Activated CD8-positive, alpha-beta memory T cell treated with anti-CD3 and anti-CD28 coated beads, Interleukin-2, amount 50 U/mL, for 48 hours (primary cell): ENCODE results near the gene C6orf15.

Experiments used
- DNase-seq: peaks from one replicate; pipeline ENCODE4 v3.0.0-alpha.2; 2020

The C6orf15 gene

DNA sequence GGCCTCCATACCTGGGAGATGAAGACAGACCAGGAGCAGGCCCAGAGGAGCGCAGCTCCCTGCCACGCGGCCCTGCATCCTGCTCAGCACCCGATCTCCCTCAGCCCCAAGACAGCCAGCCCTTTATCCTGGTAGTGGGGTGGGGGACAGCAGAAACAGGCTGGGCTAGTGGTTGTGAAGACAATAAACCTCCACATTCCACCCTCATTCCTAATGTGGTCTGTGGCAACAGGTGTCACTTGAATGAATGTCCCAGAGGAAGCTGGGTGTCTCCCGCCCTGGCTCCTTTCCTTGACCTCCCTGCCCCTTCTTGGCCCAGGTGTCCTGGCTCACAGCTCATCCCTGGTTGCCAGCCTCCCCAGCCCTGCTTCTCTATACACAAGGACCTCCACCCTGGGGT, at the start of gene C6orf15:
C6orf15 (minus strand) TSS at position 98 of the 400 bp plus-strand sequence; CDS start at position 78, 20 bp downstream.
- no peak for DNase-seq

DNA sequence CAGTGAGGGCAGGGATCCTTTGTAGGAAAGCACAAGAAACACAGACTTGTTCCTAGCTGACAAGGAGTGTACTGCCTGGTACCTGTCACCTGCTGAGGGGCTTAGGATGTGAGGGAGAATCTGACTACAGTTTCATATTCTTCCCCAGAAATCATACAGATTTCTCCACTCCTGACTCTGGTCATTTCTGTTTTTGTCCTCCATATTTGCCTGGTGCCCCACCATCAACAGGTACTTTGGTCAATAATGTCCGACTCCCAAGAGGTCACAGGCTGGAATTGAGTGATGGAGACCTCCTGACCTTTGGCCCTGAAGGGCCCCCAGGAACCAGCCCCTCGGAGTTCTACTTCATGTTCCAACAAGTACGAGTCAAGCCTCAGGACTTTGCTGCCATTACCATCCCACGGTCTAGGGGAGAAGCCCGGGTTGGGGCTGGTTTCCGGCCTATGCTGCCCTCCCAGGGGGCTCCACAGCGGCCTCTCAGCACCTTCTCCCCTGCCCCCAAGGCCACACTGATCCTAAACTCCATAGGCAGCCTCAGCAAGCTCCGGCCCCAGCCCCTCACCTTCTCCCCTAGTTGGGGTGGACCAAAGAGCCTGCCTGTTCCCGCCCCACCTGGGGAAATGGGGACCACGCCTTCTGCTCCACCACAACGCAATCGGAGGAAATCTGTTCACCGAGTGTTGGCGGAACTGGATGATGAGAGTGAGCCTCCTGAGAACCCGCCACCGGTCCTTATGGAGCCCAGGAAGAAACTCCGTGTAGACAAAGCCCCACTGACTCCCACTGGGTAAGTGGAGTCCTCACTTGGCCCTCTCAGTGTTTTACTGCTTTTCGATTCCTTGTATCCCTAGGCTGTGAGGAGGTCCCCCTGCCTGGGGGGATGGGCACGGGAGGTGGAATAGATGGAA, 49.1 kb upstream of the C6orf15 start:
- DNase-seq = no peak

DNA sequence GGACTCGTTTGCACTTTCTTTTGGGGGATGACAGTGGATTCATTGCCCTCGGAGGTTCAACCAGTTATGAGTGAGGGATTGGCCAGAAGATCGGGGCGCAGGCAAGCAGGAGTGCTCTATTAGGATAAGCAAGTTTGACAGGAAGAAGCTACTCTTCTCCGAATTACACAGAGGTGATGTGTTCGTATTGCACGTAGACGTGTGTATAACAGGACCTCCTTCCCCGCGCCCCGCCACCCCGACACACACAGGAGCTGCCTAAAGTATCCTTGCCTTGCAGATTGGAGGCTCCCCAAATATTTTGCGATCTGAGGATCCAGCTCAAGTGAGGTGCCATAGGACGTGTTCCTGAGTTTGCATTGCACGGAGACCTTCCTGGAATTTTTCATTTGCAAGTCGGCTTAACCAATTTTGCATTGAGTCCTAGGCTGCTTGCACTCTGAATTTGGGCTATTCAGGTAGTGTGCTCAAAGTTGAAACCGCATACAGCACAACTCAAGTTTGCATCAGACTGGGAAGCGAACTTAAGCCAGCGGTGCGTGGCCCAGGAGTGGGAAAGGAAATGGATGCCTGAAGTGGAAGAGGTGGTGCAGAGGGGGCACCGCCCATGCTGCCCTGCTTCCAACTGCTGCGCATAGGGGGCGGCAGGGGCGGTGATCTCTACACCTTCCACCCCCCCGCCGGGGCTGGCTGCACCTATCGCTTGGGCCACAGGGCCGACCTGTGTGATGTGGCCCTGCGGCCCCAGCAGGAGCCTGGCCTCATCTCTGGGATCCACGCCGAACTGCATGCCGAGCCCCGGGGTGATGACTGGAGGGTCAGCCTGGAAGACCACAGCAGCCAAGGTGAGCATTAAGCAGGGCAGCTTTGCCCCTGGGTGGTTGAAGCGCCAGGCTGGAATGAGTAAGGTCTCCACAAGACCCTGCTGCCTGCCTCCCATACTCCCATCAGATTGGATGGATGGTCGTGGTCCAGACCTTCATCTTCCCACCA, 46.8 kb upstream of the C6orf15 start:
- peak; percentile 66 for DNase-seq

DNA sequence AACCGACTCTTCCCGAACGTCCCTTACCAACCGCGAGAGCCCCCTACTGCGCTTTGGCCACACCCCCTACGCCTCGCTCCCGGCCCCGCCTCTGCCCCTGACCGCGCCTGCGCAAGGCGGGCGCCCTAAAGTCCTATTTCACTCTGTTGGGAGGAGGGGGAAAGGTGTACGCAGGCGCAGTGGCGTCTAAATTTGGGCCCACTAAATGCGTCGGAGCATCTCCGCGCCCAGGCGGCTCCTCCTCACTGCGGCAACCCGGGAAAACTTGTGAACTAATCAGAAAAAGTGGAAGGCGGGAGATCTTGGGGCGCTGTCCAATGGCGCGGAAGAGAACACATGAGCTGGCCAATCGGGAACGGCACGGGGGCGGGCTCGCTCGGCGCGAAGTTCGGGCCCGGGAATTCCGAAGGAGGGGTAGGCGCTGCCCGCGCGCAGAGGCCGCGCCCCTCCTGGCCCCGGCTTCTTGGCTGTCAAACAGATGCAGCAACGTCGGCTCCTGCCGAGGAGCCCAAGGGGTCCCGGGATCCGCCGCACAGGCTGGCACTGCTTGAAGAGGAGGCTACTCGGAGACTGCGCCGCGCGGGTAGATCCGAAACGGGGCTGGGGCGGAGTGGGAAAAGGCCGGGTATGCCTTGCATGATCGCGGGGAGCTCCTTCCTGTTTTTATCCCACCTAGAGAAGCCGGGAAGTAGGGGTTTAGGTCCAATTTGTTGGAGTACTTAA, 45.9 kb upstream of the C6orf15 start, which contains the start of gene TCF19:
TCF19 (plus strand) TSS at position 450 of the 723 bp plus-strand sequence. CDS start 881 bp downstream, outside the sequence.
- DNase-seq = peak; percentile 99

DNA sequence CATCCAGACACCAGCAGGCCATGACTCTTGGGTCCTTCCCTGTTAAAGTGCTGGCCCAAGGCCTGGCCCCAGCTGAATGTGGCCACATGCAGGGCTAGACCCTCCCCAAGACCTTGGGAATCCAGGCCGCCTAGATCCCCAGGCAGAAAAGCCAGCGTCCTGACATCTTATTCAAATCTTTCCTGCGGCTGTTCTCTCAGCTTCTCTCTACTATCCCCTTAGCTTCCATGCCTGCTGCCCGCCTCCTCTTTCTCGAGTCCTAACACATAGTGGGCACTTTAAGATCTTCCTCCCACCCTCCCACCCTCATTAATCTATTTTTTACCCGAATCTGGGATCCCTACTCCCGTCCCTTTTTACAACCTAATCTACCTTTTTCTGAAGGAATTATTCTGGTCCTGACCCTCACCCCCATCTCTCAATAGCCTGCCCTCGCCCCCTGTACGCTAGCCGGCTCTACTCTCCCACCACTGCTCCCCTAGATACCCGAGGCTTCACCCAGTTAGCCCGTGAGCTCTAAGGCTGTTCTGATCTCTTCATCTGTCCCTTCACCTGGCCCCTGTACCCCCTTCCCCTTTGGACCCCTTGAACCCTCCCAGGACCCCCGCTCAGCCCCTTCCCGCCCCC, 45.3 kb upstream of the C6orf15 start, which contains the start of gene CCHCR1:
CCHCR1 (minus strand) TSS at position 290 of the 627 bp plus-strand sequence; CDS start at position 88, 202 bp downstream.
- DNase-seq = no peak

DNA sequence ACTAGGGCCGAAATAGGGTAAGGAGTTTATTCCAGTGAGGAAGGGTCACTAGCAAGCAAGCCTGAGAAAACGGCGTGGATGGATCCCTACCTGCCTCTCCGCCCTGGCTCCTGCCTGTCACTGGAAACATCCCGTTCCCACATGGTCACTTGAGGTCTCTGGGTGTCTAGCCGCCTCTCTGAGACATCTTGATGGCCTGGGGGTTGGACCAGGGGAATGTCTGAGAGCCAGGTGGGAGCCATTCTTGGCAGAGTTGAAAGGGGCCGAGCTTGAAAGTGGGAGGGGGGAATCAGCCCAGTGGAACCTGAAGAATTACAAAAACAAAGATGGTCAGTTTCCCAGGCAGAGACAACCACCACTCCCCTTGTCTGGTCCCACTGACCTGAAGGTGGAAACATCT, 44.3 kb upstream of the C6orf15 start:
- no peak for DNase-seq

DNA sequence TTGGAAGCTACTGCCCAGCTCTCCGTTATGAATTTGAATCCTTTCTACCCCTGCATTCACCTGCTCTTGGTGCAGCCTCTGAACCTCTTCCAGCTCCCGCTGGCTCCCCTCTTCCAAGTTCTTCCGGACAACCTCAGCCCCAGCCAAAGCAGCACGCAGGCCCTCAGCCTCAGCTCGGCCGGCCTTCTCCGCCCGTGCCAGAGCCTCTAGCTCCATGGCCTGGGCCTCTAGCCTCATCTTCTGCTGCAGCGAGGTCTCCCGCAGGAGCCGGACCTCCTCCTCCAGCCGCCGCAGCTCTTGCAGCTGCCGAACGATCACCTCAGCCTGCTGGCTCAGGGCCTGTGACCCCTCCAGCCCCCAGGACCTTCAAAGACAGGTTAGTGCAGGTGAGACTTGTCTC, 42.1 kb upstream of the C6orf15 start:
- DNase-seq = no peak

DNA sequence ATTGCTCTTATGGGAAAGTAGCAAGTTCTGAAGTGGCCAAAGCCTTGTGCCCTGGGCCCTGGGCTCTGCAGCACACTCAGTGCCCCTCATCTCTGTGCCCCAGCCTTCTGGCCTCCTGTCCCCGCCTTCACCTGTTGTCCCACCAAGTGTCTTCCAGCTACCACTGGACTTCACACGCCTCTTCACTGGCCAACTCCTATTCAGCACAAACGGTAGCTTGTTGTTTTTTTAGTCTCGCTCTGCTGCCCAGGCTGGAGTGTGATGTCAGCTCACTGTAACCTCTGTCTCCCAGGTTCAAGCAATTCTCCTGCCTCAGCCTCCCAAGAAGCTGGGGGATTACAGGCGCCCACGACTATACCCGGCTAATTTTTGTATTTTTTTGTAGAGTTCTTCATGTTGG, 40.4 kb upstream of the C6orf15 start:
- DNase-seq = no peak

DNA sequence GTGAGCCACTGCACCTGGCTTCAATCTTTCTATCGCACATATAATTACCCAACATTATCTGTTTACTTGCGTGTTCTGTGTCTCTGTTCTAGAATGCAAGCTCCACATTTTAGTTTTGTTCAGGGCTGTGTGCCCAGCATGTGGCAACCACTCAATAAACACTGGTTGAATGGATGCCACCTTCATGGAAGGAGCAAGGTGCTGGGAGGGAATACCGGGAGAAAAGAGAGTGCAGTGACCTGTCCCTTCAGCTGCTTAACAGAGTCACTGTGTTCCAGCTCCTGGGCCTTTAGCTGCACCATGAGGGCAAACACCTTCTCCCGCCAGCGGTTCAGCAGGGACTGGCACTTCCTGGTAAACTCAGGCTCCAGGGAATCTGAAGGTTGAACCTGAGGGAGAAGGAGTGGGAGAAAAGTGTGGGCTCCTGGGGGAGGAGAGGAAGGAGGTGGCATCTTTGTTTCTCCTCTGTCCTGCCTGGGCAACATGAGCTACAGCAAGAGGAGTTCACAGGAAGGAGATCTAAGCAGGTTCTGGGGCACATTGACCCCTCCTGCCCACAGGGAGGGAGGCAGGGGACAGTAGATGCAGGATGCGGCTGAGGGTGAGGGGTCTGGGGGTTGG, 37.6 kb upstream of the C6orf15 start:
- no peak for DNase-seq

DNA sequence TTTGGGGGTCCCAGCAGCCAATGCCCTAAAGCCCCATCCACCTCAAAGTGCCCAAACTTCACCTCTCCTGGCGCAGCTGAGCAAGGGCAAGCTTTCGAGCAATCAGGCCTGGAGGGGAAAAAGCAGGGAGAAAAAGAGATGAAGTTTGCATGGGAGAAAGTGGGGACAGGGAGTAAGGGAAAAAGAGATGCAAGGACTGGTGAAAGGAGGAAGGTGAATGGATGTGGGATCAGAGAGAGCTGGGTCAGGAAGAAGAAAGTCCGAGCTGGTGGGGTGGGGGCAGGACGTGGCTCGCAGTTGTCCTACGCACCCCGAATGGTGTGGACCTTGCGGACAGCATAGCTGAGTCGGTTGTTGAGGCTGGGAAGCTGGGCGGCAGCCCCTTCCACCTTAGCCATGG, 33.0 kb upstream of the C6orf15 start:
- DNase-seq = no peak

DNA sequence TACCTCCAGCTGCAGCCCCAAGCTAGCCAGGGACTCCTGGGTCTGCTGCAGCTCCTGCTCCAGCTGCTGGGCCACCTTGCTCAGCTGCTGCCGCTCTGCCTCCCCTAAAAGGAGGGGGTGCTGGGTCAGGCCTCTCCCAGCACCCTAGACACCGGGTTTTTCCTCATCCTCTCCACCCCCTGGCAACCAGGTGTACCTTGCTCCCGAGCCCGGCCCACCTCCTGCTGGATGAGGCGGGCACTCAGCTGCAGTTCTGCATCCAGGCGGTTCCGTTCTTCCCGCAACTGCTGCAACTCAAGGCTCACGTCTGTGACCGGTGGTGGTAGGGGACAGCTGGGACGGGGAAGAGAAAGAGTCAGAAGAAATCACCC, 32.6 kb upstream of the C6orf15 start:
- no peak for DNase-seq

DNA sequence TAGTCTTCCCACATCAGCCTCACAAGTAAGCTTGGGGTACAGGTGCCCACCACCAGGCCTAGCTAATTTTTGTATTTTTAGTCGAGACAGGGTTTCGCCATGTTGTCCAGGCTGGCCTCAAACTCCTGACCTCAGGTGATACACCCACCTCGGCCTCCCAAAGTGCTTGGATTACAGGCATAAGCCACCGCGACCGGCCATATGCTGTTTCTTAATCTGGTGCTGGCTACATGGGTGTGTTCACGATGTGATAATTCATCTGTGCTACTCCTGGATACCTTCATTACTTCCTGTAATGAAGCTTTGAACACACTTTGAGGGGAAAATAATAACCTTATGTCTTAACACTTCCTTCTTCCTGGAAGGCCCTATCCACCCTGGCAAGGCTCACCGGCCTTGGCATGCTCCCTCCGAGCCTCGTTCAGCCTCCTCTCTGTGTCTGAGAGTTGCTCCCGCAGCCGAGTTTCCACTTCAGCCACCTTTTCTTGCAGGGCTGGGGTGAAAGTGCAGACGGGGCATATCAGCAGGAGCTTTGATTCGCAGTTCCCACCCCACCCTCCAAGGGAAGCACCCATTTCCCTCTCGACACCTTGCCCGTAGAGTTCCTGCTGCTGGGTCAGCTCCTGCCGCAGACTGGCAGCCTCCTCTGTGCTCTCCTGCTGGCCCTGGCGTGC, 32.1 kb upstream of the C6orf15 start:
- no peak for DNase-seq

DNA sequence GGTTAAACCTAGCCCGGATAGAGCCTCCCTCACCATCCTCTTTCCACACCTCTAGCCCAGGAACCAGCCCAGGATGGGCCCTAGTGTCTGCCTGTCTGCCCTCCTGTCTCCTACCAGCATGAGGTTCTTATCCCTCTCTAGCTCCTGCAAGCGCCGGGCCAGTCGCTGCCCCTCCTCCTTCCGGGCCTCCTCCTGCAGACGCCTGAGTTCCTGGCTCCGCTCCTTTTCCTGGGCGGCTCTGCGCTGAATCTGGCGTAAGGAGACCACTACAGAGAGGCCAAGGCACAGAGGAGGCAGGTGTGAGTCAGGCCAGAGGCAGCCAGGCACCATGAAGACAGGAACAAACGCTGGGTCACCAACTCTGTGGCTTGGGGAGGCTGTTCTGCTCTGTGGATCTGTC, 30.8 kb upstream of the C6orf15 start:
- DNase-seq = no peak

DNA sequence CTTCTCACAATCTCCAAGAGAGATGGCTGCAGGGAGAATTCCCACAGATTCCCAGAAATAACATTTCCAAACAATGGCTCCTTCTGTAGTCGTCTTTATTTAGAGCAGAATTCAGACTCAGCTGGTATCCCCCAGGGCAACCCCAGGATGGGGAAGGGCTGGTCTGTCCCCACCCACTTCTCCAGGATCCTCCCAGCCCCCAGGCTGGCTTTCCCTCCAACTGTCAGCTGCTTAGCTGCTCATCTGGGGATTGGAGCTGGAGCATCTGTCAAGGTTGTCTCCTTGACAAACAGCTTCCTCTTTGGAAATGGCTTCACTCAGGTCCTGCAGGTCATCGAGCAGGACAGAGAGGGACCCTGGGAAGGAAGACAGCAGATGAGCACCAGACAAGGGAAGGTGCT, 30.0 kb upstream of the C6orf15 start:
- DNase-seq = no peak

DNA sequence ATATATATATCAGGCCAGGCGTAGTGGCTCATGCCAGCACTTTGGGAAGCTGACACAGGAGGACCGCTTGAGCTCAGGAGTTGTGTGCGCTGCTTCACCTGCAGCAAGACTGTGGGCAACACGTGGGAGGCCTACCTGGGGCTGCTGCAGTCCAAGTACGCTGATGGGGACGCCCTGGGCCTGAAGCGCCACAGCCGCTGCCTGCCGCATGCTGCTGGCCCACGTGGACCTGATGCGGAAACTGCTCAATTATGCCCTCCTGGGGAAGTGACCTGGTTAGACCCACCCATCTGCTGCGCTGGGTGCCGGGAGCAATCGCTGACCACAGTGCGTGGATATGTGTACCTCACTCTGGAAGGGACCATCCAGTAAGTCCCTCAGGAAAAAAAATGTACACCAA, 28.3 kb upstream of the C6orf15 start:
- DNase-seq = no peak

DNA sequence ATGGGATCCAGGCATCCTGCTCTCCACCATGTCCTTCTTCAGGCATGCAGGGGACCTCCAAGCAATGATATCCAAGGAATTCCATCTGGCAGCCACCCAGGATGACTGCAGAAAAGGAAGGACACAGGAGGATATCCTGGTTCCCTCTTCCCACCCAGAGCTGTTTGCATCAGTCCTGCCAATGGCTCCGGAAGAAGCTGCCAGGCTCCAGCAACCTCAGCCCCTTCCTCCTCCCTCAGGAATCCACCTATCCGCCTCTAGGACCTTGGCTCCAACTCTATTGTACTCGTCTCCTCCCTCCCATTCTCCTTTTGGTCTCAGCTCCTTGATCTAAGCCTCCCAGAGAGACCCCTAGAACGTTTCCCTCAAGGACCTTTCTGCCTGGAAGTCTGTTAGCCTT, 27.2 kb upstream of the C6orf15 start:
- no peak for DNase-seq

DNA sequence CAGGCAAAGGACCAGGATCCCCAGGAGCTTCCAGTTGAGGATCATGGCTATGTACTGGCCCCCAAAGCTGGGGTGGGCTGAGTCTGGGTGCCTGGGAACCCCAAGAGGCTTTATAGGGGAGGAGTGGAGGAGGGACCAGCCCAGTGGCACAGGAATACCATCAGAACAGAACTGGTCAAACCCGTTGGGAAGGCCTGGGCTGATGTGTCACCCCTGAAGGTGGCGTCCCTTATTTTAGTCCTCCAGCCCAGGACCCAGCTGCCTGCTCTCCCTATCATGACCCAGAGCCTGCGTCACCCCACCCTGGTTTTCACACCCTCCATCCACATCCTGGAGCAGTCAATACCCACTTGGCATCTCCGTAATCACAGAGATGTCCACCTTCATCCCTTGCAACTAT, 26.6 kb upstream of the C6orf15 start, which contains the start of gene PSORS1C2:
PSORS1C2 (minus strand) TSS at position 85 of the 400 bp plus-strand sequence; CDS start at position 45, 40 bp downstream.
- no peak for DNase-seq

DNA sequence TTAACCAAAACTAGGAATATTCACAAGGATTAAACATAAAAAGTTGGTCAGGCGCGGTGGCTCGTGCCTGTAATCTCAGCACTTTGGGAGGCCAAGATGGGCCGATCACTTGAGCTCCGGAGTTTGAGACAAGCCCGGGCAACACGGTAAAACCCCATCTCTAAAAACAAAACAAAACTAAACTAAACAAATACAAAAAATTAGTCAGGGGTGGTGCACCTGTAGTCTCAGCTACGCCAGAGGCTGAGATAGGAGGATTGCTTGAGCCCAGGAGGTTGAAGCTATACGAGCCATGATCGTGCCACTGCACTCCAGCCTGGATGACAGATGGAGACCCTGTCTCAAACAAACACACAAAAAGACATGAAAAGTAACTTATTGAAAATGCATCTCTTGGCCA, 23.3 kb upstream of the C6orf15 start:
- no peak for DNase-seq

DNA sequence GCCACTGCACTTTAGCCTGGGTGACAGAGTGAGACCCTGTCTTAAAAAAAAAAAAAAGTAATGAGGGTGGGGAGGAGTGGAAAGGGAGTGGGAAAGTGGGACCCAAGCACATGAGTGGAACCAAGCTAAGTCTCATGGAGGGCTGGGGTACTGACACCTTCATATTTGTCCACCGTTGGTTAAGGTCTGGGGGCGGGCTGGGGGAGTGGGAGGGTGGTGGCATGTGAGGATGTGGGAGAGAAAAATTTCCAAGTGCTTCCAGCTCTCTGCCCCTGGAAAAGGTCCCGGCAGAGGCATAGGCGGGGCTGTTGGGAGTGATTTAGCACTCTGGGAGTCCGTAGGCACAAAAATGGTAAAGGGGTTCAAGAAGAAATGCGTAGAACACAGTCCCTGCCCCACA, 20.4 kb upstream of the C6orf15 start:
- DNase-seq = no peak

DNA sequence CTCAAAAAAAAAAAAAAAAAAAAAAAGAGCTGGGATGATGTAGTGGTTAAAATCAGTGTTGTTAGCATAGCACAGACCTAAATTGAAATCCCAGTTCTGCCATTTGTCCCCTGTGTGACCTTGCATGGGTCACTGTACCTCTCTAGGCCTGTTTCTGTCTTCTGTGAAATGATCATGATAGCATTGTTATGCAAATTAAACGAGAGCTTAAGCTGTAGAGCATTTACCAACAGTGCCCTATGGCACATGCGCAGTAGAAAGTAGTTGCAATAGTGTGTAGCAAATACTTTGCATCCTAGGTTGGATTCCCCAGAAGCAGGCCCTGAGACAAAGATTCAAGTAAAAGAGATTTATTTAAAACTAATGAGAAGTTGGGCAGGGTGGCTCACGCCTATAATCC, 19.2 kb upstream of the C6orf15 start:
- no peak for DNase-seq

DNA sequence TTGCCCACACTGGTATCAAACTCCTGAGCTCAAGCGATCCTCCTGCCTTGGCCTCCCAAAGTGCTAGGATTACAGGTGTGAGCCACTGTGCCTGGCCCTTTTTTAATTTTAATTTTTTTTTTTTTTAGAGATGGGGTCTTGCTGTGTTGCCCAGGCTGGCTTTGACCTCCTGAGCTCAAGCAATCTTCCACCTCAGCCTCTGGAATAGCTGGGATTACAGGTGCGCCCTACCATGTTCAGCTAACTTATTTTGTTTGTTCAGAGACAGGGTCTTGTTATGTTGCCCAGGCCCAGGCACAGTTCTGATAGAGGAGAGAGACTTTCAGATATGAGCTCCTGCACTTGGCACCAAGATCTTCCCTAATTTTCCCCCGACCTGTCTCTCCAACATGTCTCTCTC, 18.4 kb upstream of the C6orf15 start:
- DNase-seq = no peak
